ENCODE results near the gene RAE1. TPM values are rescaled to one million over a fixed set of nuclear protein-coding genes. Genes with fewer than 3 reads are reported as not detected.

RAE1 gene
- total and polyA plus RNA-seq, 2 of the 8 experiments (the other 6 are each of a cell fraction or from before 2014, with no cell fraction given) = 35.9 to 44.9 TPM

DNA sequence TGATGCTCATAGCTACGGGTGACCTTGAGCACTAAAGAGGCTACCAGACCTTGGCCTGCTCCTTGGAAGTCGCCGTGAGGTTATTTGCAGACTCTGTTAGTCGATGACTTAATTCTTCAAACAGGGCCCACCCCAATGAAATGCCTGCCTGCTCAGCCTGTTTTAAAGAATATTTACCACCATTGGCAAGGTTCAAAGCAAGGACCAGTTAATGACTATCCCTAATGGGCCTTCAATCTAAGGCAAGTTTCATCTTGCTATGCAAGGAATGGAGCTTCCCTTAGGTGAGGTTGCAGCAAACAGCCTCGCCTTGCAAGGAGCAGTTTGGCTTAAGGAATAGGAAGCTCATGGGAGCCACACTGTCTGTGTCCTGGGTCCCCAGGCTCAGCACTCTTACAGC, 44.3 kb upstream of the RAE1 start:
- H3K9me3 ChIP-seq (ENCODE audit: insufficient read depth in 2 of 2, low read depth in 1 of 2, low read length in 1 of 2) = no peaks in the 10 kb centered on the region
- H4K20me1 ChIP-seq (replicated peaks in 1 of 2; ENCODE audit: control insufficient read depth in 1 of 2, insufficient read depth in 2 of 2, low read length in 2 of 2) = no peaks in the 10 kb centered on the region
- H3K4me2 ChIP-seq (ENCODE audit: insufficient read depth in 1 of 2, low read depth in 2 of 2, low read length in 2 of 2) = no peak overlapping the region
- ChIA-PET CTCF (ENCODE audit: partially characterized antibody) (interaction anchor here (0.6 to 1.8 kb wide), 11 partner anchors 16 to 241 kb away, joined by 3 to 5 read pairs (median 3); no protein-coding TSS in a partner anchor), POLR2A (ENCODE audit: partially characterized antibody) (no interaction called here)
- no peak overlapping the region for H3K14ac ChIP-seq (ENCODE audit: insufficient read length)
- DNase-seq (ENCODE audit: low read depth in 1 of 2, low spot score in 2 of 2) = no peak
- H3K23me2 ChIP-seq (ENCODE audit: low read depth, low read length) = no peaks in the 10 kb centered on the region
- H2BK120ac ChIP-seq (replicated peaks; ENCODE audit: low read depth, low read length) = no peak overlapping the region
- FAIRE-seq = no peak
- H3K4ac ChIP-seq (replicated peaks; ENCODE audit: insufficient read length, low read depth, low read length) = no peak overlapping the region
- H2BK5ac ChIP-seq (ENCODE audit: low read depth, low read length) = no peak overlapping the region
- no peaks in the 10 kb centered on the region for H3K79me2 ChIP-seq (ENCODE audit: control insufficient read depth in 1 of 2, insufficient read depth in 2 of 2, low read length in 2 of 2)
- H3K36me3 ChIP-seq (ENCODE audit: control insufficient read depth in 2 of 4, insufficient read depth in 4 of 4, low read length in 3 of 4) = no peaks in the 10 kb centered on the region
- no peak overlapping the region for H4K91ac ChIP-seq (replicated peaks; ENCODE audit: insufficient read length, low read length)
- 94% methylated on average over 5 of the region's 5 CpGs; no CpG with 5 or more reads in 1 of the 2 experiments for WGBS, 2 experiments (ENCODE audit: extremely low coverage in 1 of 2, insufficient coverage in 1 of 2, insufficient read length in 1 of 2, insufficient replicate concordance in 2 of 2, low coverage in 1 of 2, low lambda C conversion rate in 2 of 2, missing lambda C conversion rate in 1 of 2)
- no peak overlapping the region for H2BK12ac ChIP-seq (ENCODE audit: low read depth, low read length)
- H2BK20ac ChIP-seq (ENCODE audit: low read length) = no peak overlapping the region
- H3K9ac ChIP-seq (replicated peaks in 1 of 4; ENCODE audit: extremely low read depth in 1 of 4, low read depth in 3 of 4, low read length in 3 of 4) = no peak overlapping the region
- H3K4me1 ChIP-seq (replicated peaks in 1 of 4; ENCODE audit: control insufficient read depth in 3 of 4, insufficient read depth in 4 of 4, low read length in 3 of 4) = no peaks in the 10 kb centered on the region
- no peak overlapping the region for H2AFZ ChIP-seq (ENCODE audit: low read length)
- no peak overlapping the region for H2BK15ac ChIP-seq (ENCODE audit: low read length)
- H4K5ac ChIP-seq (ENCODE audit: insufficient read length, low read depth, low read length) = no peak overlapping the region
- H3K27me3 ChIP-seq (replicated peaks in 1 of 4; ENCODE audit: control insufficient read depth in 3 of 4, extremely low read depth in 1 of 4, insufficient read depth in 3 of 4, low read length in 3 of 4) = no peaks in the 10 kb centered on the region; a peak in 1 of 7 replicates
- no peak overlapping the region for H3K4me3 ChIP-seq (ENCODE audit: extremely low read depth in 1 of 4, insufficient read depth in 2 of 4, low read depth in 3 of 4, low read length in 4 of 4)
- no peak overlapping the region for H3K27ac ChIP-seq (ENCODE audit: low read depth, low read length)
- no peak overlapping the region for H2AK5ac ChIP-seq (ENCODE audit: low read depth, low read length)
- H3K18ac ChIP-seq (ENCODE audit: extremely low read depth, low read length) = no peak overlapping the region
- no peaks in the 10 kb centered on the region for H3K79me1 ChIP-seq (ENCODE audit: low read depth, low read length)
- H3K56ac ChIP-seq (replicated peaks; ENCODE audit: insufficient read length, low read depth, low read length) = no peak overlapping the region
- no peak overlapping the region for H3K23ac ChIP-seq (ENCODE audit: insufficient read length)
- no peak overlapping the region for H4K8ac ChIP-seq (ENCODE audit: extremely low read depth, insufficient read depth, low read length)
- TF ChIP-seq HDAC6 (IDR thresholded peaks at IDR 0.05; ENCODE audit: low read depth, low read length) (no peak), ASH2L (IDR thresholded peaks at IDR 0.05; ENCODE audit: low read length) (no peak), YY1 (IDR thresholded peaks at IDR 0.05; ENCODE audit: low read depth, low read length) (no peak), CEBPB (IDR thresholded peaks at IDR 0.05; ENCODE audit: low read depth, low read length) (no peak), SIX5 (IDR thresholded peaks at IDR 0.05; ENCODE audit: low read depth, low read length) (no peak), FOSL1 (IDR thresholded peaks at IDR 0.05; ENCODE audit: insufficient read depth, low read depth, low read length) (no peak), NANOG (IDR thresholded peaks at IDR 0.05; ENCODE audit: insufficient read depth, low read depth, low read length, poor library complexity, severe bottlenecking) (no peak), BCL11A (IDR thresholded peaks at IDR 0.05; ENCODE audit: low read depth in 2 of 2, low read length in 2 of 2) (no peak), SP4 (IDR thresholded peaks at IDR 0.05; ENCODE audit: low read length) (no peak), USF2 (IDR thresholded peaks at IDR 0.05; ENCODE audit: low read length) (no peak), MAFK (IDR thresholded peaks at IDR 0.05; ENCODE audit: low read depth, low read length) (no peak), EZH2 (IDR thresholded peaks at IDR 0.05; ENCODE audit: low read depth, low read length, severe bottlenecking) (no peak), TAF7 (optimal IDR thresholded peaks at IDR 0.05; ENCODE audit: borderline replicate concordance, low read depth, low read length) (no peak), SIRT6 (IDR thresholded peaks at IDR 0.05; ENCODE audit: low read length) (no peak)

Measured in H1 (cell line).